Loucy (cell line): ENCODE data around the gene ALOX5AP.

Source experiments
- EZH2phosphoT487 ChIP-seq: fragments of 200-600 bp; IDR thresholded peaks from 2 replicates; pipeline ENCODE4 v1.6.1; 2018; ENCODE audit warnings: antibody characterized with exemption, mild to moderate bottlenecking, moderate library complexity, borderline replicate concordance
- TF ChIP-seq, protein P1 (sequence below): fragments of 200-600 bp; sonication (generic); conservative IDR thresholded peaks from 2 replicates; pipeline ENCODE4 v1.5.1; 2014; ENCODE audit warnings: mild to moderate bottlenecking, antibody characterized with exemption, low read length

DNA sequence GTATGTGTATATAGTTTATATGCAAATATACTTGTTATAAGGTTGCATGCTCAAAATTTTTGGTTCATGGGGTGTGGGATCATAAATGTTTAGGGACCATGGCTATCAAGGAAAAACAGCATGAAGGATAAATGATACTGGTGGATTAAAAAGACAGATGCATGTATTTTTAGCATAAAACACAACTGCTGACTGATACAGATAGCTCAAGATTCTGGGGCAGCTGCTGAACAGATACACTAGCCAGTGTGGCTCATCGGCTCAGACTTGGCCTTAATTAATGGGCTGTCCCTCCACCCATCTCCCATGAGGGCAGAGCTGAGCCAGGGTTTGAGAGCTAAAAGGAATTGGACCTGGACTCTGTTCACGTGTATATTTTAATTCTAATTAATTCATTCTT, 11.4 kb downstream of the ALOX5AP start:
- TF ChIP-seq, protein P1, sequence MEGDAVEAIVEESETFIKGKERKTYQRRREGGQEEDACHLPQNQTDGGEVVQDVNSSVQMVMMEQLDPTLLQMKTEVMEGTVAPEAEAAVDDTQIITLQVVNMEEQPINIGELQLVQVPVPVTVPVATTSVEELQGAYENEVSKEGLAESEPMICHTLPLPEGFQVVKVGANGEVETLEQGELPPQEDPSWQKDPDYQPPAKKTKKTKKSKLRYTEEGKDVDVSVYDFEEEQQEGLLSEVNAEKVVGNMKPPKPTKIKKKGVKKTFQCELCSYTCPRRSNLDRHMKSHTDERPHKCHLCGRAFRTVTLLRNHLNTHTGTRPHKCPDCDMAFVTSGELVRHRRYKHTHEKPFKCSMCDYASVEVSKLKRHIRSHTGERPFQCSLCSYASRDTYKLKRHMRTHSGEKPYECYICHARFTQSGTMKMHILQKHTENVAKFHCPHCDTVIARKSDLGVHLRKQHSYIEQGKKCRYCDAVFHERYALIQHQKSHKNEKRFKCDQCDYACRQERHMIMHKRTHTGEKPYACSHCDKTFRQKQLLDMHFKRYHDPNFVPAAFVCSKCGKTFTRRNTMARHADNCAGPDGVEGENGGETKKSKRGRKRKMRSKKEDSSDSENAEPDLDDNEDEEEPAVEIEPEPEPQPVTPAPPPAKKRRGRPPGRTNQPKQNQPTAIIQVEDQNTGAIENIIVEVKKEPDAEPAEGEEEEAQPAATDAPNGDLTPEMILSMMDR: no peak
- no peak for TF ChIP-seq EZH2phosphoT487
